ENCODE measurements around the gene PTK6.

The PTK6 gene

DNA sequence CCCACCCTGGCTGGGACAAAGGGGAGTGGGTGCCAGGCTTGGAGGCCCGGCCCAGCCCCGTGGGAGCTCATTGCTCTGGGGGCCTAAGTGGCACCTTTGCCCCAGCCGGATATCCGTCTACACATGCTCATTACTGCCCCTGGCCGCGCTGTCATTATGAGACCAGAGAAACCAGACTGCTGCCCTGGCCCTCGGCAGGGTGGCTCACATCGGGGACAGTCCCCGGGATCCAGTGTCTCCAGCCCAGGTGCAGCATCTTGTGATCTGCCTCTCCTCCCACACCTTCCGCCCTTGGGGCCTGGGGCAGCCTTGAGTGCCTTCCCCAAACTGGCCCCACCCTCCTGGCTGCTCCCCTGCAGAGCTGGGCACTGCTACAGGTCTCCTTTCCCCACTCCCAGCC is 5.5 kb upstream of the PTK6 start:
- no peak for DNase-seq

DNA sequence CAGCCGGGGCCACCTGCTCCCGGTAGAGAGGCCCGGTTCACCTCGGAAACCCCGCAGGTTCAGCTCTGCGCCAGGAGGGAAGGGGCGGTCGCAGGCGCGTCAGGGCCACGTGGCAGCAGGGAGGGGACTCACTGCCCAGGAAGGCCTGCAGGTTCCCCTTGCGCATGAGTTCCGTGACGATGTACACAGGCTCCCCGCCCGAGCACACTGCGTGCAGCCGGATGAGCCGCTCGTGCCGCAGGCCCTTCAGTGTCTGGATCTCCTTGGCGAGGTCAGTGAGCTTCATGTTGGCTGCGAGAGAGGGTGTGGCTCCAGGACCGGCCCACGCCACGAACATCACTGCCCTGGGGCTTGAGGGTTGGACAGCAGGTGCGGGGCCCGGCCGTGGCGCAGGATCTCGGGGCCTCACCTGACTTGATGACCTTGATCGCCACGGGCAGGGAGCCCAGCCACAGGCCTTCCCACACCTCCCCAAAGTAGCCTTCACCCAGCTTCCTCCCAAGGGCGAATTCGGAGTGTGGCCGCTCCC is 4.9 kb upstream of the PTK6 start:
- no peak for DNase-seq

DNA sequence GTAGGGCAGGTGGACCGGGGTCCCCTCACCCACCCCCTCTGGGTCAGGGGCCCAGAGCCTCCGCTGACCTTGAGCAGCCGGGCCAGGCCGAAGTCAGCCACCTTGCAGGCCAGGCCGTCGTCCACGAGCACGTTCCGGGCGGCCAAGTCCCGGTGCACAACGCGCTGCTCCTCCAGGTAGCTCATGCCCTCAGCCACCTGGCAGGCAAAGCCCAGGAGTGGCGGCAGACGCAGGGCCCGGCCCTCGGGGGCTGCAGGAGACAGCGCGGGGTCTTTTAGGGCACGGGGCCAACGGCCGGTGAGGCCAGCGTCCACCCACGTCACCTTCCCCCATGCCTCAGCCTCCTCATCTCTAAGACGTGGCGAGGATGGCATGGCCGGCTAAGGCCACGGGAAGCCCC is 4.2 kb upstream of the PTK6 start:
- no peak for DNase-seq

DNA sequence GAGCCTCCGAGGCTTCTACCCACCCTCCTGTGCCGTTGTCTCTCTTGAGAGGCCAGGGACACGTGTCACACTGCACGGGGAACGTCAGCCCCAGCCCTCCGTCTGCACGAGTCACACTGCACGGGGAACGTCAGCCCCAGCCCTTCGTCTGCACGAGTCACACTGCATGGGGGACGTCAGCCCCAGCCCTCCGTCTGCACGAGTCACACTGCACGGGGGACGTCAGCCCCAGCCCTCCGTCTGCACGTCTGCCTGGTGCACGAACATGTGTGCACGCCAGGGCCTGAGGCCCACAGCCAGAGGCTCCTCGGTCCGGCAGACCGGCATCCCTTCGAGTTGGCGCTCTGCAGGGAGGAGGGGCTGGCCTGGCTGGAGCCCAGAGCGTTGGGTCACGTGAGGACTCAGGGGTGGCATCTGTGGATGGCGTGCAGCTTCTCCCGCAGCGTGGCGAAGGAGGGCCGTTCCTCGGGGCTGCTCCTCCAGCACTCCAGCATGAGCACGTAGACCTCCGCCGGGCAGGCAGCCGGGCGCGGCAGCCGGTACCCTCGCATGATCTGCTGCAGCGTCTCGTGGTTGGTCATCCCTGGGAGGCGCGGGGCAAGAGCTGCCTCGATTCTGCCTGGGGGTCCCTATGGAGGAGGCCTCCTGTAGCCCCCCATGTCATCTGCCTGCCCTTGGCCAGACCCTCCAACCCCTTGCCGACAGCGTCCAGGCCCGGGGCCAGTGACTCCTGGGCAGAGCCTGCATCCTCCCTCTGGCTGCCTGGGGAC is 3.4 kb upstream of the PTK6 start:
- no peak for DNase-seq

DNA sequence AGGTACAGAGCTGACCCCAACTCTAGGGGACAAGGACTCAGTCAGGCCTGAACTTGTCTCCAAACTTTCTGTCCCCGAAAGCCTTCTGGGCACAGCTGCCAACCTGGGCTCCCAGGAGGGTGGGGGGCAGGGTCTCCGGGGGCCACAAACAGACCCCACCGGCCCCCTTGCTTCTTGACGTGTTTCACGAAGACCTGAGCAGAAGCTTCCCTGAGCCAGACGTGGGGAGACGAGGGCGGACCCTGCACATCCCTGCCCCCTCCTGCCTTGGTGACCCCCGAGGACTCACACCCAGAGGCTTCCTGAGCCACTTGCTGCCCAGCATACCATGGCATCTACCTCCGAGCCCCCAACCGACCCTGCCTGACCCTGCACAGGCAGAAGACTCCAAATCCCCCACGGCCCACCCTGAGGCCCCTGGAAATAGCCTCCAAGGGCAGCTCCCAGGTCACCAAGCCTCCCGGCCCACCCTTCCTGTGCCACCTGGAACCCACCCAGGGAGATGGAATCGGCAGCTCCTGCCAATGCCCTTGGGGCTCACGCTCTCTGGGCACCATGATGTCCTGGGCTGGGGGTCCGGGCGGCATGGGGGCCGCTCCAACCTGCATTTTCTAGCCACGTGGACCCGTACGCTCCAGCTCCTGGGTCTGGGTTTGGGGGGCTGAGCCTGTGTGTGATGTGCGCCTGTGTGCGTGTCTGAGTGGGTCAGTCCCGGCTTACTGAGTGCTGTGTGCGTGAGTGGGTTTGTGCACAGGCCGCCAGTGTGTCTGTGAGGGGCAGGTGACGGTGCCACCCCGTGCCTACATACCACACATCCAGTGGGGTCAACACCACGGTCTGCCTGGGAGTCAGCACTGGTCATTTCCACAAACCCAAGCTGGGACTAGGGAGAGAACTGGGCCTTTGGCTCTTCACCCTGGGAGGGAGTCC is 2.5 kb upstream of the PTK6 start:
- DNase-seq = no peak

DNA sequence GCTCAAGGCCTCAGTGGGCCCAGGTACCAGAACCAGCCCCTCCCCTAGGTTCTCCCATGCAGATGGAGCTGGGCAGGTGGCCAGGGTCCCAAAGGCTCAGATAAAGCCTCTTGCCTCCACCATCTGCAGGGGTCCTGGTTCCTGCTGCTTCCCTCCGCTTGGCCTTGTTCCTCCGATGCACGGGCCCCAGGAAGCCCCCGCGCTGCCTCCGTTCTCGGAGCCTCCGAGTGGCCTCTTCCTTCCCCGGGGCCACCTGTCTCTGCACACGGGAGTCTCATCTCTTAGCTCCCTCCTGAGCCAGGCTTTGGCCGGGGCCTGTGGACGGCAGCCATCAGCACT is 1.9 kb upstream of the PTK6 start:
- no peak for DNase-seq

DNA sequence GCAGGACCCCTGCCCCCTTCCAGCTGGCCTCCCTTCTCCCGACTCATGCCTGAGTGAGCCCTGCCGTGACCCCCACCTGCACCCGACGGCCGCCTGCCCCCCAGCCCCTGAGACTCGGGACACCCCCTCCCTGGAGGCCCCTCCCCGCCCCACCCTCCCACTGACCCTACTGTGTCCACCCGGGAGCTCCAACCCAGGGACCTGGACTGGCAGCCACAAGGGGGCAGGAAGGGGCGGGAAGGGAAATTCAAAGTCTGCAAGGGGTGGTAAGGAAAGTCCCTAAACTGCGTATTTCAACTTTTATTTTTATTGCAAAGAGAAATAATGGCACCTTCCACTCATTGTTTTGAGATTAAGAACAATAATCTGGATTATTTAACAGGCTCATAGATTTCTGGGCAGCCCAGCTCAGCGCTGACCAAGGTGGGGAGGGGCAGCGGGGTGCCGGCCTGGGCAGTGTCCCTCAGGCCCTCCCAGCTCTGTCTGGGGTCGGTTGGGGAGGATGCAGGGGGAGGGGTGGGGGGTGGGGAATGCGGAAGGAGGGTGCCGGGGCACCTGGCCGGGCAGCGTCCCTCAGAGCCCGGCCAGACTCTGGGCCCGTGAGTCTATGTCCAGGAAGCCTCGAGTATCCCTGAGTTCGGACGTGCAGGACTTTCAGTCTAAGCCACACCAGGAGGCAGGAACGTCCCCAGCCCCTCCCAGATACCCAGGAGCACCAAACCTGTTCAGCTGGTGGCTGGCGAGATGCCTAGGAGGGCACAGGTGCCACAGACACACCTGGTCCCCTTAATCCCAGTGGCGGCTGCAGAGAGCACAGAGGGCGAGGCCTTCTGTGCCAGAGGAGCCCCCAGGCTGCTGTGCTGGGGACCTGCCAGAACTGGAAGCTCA is 1.3 kb upstream of the PTK6 start:
- no peak for DNase-seq

DNA sequence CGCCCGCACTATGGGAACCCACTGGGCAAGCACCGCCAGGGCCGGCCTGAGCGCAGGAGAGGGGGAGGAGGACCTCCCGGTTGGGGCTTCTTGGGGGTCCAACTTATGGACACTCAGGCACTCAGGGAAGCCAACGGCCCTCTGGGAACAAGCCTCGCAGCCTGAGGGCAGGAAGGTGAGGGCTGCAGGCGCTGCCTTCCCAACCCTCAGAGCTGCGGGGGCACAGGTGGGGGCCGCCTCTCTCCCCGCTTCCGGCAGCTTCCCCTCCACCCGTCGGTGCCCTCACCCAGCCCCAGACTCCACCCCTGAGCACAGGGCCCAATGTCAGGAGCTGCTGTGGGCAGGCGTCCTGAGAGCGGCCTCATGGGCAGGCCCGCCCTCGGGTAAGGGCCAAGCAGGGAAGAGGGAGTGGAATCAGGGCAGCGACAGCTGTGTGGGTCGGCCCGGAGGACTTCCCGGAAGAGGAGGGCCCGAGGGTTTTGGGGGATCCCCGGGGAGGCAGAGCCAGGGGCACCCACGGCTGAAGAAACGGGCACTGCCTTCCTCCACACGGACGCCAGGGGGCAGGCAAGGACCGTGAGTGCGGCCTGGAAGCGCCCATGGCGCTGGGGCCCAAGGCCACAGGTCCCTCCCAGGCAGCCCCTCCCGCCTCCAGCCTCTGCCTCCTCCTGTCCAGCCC is 488 bp upstream of the PTK6 start:
- peak; percentile 95 for DNase-seq

DNA sequence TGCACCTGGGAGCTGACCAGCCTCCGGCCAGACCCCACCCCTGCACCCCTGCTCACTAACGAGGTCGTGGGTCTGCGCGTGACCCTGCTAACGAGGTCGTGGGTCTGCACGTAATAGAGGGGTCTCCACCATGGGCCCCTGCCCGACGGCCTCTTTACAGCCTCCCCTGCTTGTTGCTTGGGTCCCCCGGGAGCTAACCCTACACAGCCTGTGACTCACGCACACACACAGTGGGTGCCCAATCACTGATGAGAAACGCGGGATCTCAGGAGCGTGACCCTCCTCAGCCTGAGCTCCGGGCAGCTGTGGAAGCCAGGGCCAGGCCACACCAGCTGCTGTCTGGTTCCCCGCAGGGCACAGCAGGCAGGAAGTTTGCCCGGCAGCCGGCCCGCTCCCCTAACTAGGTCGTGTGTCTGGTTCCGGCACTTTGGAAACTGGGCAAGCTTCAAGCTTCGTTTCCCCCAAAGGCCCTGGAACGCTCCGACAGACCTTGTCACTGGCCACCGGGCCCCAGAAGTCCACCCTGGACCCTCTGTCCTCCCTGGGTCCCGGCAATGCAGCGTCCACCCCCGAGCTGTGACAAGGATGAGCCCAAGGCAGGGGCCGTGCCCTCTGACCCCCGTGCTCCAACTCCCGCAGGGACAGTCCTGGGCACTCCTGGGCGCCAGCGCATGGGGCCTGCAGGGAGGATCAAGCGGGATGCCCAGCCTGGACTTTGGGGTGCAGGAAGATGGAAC is 767 bp downstream of the PTK6 start:
- DNase-seq = no peak

DNA sequence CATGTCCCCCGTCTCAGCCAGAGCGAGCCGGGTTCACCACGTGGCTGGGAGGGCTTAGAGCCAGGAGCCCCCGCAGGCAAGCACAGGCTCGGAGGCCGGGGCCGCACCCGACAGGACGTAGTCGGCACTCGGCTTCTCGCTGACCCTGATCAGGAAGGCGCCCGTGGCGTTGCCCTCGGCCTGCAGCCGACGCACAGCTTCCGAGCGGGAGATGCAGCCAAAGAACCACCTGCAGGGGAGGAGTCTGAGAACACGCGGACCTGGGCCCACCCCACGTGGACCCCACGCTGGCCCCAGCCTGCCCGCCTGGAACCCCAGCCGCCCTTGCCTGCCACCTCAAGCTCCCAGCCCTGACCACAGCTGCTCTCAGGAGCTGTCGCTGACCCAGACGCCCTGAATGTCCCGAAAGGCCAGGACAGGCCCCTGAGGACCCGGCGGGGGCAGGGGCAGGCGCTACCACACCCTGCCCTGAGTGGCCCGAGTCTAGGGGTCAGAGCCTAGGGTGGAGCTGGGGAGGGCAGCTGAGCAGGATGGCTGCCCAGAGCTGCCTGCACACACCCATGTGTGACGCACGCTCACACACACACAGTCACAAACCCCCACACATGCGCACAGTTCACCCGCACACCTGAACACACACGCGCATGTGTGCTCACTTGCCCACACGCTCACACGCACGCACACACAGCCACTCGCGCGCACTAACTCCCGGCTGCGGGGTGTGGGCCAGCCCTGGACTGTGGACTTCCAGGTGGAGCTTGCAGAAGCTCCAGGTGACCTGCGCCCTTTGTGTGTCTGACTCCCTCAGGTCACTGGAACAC is 2.1 kb downstream of the PTK6 start:
- DNase-seq = no peak

DNA sequence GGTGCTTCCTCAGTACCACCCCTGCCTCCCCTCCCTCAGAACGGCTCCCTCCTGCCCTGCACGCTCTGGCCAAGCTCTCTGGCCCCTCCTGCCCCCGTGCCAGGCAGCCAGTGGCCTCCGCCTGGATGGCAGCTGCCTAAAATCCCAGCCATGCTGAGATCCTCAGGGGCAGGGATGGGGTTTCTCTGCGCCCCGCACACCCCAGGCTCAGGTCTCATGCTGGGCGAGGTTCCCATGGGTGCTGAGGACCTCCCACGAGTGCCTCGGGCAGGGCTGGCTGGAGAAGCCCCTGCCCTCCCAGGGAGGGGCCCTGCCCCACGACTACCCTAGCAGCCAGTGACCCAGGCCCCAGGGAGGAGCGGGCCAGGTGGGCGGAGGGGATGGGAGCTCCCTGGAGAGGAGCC is 2.7 kb downstream of the PTK6 start:
- DNase-seq = peak; percentile 29

DNA sequence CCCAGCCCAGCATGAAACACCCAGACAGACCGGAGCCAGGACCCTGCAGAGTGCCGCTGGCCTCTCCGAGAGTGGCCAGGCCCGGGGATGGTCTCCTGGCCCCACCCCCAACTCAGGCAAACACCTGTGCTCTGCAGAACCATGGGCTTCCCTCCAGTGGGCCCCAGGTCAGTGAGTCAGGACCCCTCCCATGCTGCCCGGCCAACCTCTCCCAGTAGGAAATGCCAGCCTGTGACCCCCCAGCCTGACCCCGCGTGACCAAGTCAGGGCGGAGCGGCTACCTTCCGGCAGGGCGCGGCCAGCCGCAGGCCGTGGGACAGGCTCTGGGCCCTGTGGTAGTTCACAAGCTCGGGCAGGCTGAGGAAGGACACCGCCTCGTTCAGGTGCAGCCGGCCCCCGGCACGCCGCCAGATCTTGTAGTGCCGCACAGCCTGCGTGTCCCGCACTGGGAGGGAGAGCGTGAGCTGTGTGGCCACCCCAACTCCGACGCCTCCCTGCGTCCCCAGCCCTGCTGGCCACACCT is 3.2 kb downstream of the PTK6 start:
- no peak for DNase-seq

DNA sequence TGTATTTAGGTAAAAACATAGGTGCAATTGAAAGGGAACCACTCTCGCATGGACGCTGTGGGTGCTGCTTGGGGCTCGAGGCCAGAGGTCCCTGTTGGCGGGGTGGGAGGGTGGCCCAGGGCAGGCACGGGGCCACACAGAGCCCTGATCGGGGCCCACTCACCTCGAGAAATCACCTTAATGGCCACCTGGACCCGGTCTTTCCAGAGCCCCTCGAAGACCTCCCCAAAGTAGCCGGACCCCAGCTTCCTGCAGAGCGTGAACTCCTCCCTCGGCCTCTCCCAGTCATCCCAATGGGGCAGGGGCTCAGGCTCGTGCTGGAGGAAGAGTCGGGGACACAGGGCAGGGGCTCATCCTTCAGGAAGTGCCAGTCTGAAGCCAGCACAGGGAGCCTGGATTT is 3.8 kb downstream of the PTK6 start:
- no peak for DNase-seq

DNA sequence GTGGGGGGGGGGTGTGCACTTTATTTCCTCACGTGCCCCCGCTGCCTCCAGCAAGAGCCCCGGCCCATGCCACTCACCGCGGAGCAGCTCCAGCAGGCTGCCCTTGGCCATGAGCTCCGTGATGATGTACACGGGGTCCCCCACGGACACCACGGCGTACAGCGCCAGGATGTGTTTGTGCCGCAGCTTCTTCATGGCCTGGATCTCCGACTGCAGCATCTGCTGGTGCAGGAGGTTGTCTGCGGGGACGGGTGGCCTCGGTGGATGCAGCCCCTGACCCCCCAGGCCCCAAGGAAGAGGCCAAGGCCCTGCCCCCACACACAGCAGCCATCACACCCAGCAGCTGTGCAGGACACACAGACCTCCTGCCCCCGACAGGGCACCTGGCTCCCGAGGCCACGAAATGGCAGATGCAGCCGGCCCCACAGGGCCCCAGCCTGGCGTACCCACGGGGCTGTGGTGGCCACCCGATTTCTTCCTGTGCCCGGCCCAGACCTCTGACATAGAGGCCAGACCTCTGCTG is 4.7 kb downstream of the PTK6 start:
- DNase-seq = no peak

DNA sequence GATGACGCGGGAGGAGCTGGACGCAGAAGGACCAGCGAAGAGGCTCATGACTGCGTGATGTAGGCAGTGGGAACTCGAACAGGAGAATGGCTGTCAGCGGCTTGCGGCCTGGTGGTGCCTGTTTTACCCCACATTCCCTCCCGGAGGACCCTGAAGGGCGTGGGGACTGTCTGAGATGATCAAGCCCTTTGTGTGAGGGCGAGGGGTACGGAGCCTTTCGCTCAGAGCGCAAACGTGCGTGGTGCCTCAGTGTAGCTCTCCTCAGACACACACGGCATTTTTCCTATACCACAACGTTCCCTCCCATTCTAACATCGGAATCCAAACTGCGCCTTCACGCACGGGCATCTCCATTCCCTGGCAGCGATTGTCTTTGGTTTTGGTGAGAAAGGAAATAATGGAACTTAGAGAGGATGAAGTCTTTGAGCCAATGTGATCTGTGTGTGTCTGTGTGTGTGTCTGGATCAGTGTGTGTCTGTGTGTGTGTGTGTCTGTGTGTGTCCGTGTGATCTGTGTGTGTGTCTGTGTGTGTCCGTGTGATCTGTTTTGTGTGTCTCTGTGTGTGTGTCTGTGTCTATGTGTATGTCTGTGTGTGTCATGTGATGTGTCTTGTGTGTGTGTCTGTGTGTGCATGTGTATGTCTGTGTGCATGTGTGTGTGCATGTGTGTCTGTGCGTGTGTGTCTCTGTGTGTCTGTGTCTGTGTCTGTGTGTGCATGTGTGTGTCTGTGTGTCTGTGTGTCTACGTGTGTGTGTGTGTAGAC is 5.3 kb downstream of the PTK6 start:
- no peak for DNase-seq

DNA sequence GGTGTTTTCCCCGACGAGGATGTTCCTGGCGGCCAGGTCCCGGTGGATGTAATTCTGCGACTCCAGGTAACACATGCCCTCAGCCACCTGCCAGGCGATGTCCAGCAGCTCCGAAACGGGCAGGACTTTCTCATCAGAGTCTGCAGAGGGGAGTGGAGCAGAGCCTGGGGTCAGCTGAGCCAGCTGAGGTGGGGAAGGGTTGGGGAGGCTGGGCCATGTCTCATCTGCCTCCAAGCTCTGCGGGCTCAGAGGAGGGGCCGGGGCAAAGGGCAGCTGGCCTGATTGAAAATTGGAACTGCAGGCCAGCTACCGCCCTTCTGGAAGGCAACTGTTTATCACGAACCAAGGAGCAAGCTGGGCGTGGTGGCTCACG is 6.4 kb downstream of the PTK6 start:
- no peak for DNase-seq

DNA sequence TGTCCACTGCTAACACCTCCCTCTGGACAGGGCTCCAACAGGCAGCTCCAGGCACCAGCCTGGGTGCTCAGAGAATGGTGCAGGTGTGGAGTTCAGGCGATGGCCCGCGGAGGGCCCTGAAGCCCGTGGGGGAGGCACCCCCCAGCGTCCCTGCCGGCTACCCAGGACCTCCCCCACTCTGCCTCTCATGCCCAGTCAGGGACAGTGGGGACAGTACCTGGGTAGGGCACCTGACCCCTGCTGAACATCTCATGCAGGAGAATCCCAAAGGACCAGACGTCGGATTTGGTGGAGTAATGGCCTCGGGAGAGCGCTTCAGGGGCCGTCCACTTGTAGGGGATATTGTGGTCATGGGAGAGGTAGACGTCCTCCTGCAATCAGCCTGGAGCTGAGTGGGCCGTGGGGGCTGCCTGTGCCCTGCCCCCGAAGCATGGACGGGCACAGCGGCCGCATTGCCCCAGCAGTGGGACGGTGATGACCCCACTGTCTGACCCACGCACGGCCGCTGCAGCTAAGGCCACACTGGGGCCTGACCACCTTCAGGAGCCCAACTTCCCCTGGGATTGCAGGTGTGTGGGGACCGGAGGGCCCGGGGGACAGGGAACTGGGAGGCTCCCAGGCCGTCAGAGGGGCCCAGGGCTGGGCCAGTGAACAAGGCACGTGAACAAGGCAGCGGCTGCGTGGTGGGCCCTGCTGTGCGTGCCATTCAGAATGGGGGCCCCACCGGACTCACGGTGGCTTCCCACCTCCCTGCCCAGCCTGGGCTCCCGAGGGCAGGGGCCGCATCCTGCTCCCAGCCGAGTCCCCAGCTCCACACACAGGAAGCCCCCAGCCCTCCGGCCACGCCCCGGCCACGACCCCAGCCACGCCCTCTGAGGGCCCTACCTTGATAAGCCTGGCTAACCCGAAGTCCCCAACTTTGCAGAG is 7.1 kb downstream of the PTK6 start:
- no peak for DNase-seq

DNA sequence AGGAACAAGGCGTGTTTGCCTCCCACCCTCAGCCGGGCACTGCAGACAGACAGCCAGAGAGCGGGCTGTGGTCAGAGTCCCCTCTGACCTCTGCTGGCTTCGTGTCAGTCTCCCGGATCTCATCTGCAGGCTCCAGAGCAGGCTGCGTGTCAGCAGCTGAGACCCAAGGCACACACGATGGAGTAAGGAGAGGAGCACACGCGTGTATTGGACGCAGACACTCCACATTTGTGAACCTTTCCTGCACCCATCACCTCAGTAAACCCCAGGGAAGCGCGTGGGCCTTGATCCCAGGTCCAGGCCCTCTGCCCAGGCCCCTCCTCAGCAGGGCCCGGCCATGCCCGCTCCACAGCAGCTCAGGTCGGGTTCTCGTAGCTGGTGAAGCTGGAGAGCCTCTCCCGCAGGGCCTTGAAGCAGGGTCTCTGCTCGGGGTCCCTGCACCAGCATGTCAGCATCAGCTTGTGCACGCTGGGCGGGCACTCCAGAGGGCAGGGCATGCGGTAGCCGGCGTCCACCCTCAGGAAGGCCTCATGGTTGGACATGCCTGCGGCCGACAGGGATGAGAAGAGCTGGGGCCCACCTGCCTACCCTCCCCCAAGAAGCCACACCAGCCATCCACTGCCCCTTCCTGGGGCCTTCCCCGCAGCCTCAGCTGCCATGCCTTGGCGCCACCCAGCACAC is 7.9 kb downstream of the PTK6 start:
- no peak for DNase-seq

All from activated CD4-positive, CD25-positive, alpha-beta regulatory T cell treated with anti-CD3 and anti-CD28 coated beads, Interleukin-2, amount 50 U/mL, for 72 hours (primary cell).